ENCODE data around the gene DNASE1L2.
A peak's percentile ranks its signal among the peaks of the same experiment; 100 is the strongest.

The DNASE1L2 gene

GRCh38 chr16:2226245-2226793, 9.9 kb upstream of the DNASE1L2 start:
- 0 out of 2 replicates have a peak, but pooled peaks have one; percentile 5 for TF ChIP-seq CTCF (IDR thresholded peaks at IDR 0.05; ENCODE audit: control insufficient read depth, extremely low read depth, insufficient read depth)
- peak overlapping the region; percentile 27 for H3K4me3 ChIP-seq (ENCODE audit: low read depth, low read length)
- peak; percentile 87 for DNase-seq (ENCODE audit: low read depth)

GRCh38 chr16:2226918-2227317, 9.3 kb upstream of the DNASE1L2 start:
- DNase-seq (ENCODE audit: low read depth): no peak
- peak overlapping the region; percentile 27 for H3K4me3 ChIP-seq (ENCODE audit: low read depth, low read length)
- no peak for TF ChIP-seq CTCF (IDR thresholded peaks at IDR 0.05; ENCODE audit: control insufficient read depth, extremely low read depth, insufficient read depth)

- peak overlapping the region; percentile 42 for H3K4me3 ChIP-seq (ENCODE audit: low read depth, low read length)
- no peak for DNase-seq (ENCODE audit: low read depth)
- no peak for TF ChIP-seq CTCF (IDR thresholded peaks at IDR 0.05; ENCODE audit: control insufficient read depth, extremely low read depth, insufficient read depth)
Observed at GRCh38 chr16:2228161-2228824, 8.0 kb upstream of the DNASE1L2 start.

- no peak for DNase-seq (ENCODE audit: low read depth)
- no peak for TF ChIP-seq CTCF (IDR thresholded peaks at IDR 0.05; ENCODE audit: control insufficient read depth, extremely low read depth, insufficient read depth)
- no peak overlapping the region for H3K4me3 ChIP-seq (ENCODE audit: low read depth, low read length)
Observed at GRCh38 chr16:2229091-2229490, 7.2 kb upstream of the DNASE1L2 start.

- H3K4me3 ChIP-seq (ENCODE audit: low read depth, low read length): no peak overlapping the region
- no peak for TF ChIP-seq CTCF (IDR thresholded peaks at IDR 0.05; ENCODE audit: control insufficient read depth, extremely low read depth, insufficient read depth)
- no peak for DNase-seq (ENCODE audit: low read depth)
Observed at GRCh38 chr16:2229632-2230250, 6.5 kb upstream of the DNASE1L2 start.

GRCh38 chr16:2230376-2230775, 5.9 kb upstream of the DNASE1L2 start:
- TF ChIP-seq CTCF (IDR thresholded peaks at IDR 0.05; ENCODE audit: control insufficient read depth, extremely low read depth, insufficient read depth): no peak
- no peak for DNase-seq (ENCODE audit: low read depth)
- no peak overlapping the region for H3K4me3 ChIP-seq (ENCODE audit: low read depth, low read length)
